ENCODE measurements around the gene GPR61.

DNA sequence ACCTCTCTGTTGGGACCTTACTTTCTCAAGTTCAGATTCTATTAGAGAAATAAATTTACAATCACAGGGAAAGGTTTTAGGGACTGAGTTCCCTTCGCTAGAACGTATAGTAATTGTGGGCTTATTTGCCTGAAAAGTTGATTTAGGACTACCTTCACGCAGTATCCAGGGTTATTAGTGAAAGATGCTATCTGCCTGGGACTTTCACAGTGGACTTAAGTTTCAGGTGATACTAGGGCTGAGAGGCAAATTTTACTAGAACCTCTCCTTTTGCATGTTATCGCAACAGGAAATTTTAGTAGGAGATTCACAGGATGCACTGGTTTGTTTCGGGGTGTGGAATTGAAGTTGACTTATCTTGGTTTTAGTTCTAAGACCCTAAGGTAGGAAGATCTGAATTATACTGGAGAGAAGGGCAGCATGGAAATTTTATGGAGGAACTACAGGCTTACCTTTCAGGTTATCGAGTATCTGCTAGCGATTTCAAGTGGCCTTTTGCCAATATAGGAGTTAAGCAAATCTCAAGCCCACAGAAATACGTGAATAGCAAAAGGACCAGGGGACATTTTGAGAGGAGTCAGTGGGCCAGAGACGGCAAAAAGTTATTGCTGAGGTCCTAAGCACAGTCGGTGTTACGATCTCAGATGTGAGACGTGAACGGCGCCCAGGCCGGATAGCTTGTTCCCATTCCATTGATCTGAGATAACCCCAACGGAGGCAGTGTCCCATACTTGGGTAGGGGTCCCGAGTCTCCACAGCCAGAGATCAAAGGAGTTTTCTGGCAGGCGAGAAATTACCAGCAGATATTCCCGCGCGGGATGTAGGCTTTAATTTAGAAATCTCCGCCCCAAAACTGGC is 8.0 kb downstream of the GPR61 start:
- TF ChIP-seq POLR2A (IDR thresholded peaks at IDR 0.05; ENCODE audit: low read length) (no peak), GATA1 (IDR thresholded peaks at IDR 0.05; ENCODE audit: low read depth, low read length) (no peak)
